Activated T-cell treated with anti-CD3 and anti-CD28 coated beads for 4 hours (primary cell): Measurements from ENCODE around the gene NARS2.
"Not testable (repeated sequence)": the region's sequence is repeated elsewhere in the genome, so short reads cannot be mapped to it uniquely, and the experiment has no call there.

Source experiments
- DNase-seq: peaks from one replicate; pipeline ENCODE4 v3.0.0-alpha.2; 2020

Gene NARS2

DNA sequence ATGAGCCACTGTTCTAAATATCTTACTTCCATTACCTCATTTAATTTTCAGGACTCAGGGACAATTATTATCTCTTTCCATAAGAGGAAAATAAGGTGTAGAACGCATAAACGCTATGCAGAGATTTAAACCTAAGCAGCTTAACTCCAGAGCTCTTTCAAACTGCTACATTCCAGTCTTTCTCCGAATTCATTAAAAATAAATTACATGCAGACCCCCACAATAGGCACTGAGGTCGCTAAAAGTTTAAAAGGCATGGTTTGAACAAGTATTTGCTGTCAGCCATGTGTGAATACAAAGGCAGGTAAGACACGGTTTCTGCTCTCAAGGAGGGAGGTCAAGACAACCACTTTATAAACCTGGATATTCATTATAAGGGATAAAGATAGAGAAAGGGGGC lies 983 bp downstream of the NARS2 start:
- DNase-seq: no peak

DNA sequence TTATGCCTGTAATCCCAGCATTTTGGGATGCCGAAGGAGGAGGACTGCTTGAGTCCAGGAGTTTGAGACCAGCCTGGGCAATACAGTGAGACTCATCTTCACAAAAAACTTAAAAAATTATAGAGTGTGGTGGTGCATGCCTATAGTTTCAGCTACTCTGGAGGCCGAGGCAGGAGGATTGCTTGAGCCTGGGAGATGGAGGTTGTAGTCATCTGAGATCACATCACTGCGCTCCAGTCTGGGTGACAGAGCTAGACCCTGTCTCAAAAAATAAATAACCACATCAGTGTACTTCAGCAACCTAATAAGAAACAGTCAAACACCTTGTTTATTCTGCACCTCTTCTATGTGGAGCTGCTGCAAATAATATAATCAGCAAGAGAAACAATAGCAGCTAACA lies 1.4 kb downstream of the NARS2 start:
- no peak for DNase-seq

DNA sequence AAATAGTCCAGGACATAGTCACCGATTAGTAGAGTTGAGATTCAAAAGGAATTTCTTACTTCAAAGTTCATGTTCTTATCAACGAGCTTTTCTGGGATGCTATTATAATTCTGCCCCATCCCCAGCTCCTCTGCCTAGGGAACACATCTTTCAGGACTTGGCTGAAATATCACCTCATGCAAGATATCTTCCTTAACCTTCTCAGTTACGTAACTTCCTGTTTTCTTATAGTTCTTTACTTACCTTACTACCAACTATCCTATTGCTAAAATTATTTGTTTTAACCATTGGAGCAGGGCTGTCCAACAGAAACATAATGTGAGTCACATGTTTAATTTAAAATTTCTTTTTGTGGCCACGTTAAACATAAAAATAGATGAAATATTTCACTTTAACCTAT lies 2.3 kb downstream of the NARS2 start:
- no peak for DNase-seq

DNA sequence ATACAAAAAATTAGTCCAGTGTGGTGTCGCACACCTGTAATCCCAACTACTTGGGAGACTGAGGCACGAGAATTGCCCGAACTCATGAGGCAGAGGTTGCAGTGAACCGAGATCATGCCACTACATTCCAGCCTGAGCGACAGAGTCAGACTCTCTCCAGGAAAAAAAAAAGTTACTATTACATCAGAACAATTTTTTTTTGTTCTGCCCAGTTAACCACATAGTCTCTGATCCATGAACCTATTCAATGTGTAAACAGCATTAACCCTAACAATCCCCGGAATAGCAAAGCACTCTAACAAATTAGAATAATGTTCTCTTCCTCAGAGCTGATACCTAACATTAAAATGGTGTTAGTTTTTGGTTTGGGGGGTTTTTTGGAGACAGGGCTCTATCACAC lies 4.6 kb downstream of the NARS2 start:
- no peak for DNase-seq

DNA sequence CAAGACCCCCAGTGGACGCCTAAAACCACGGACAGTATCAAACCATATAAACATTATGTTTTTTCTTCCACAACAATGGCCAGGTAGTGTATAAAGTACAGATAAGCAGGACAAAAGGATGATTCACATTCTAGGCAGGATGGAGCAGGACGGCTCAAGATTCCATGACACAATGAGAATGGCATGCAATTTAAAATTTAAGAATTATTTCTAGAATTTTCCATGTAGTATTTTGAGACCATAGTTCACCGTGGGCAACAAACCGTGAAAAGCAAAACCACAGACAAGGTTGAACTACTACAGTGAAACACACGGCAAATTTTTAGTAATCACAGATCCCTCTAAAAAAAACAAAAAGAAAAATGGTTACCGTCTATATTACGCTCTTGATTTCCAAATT lies 7.5 kb downstream of the NARS2 start:
- DNase-seq: no peak

DNA sequence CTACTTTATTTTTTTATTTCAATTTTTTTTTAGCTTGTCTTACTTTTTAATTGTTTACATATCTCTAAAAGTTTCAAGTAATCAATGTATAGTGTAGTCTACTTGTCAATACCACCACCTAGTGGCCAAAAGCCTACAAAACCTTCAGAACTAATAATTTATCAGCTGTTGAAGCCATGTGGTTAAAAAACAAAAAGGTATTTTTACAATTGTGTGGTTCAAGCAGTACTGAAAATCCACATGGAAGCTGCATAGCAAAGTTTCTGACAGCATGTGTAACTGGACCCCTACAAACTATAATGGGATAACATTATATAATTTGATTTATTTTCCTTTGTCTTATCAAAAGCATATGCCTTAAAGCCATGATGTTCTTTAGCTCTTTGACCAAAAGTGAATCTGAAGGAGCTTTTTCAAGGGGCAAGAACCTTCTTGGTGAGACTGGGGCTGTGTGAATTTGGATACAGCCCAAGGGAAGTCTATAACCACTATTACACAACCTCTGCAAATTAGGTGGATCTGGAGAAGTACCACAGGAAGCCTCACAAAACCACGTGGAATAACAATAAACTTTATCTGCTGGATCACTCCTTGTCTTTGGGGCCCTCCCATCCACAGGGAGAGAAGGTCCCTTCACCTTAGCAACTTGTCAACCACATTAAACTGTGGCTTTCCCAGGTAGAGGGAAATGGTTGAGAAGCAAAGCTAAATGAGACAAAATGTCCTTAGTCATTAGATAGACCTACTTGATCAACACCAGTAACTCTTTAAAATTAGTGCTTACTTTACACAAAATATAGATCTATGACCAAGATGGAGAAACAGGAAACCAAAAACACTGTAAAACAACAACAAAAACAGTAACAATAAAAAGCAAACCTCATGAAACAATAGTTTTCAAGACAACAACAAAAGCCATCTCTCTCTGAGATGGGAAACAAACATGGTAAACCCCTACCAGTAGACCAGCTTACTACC lies 9.9 kb downstream of the NARS2 start:
- DNase-seq: peak; percentile 37

DNA sequence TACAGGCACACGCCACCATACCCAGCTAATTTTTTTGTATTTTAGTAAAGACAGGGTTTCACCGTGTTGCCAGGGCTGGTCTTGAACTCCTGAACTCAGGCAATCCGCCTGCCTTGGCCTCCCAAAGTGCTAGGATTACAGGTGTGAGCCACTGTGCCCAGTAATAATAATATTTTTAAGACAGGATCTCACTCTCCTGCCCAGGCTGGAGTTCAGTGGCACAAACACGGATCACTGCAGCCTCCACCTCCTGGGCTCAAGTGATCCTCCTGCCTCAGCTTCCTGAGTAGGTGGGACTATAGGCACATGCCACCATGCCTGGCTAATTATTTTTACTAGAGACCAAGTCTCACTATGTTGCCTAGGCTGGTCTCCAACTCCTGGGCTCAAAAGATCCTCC lies 10.6 kb downstream of the NARS2 start:
- not testable (repeated sequence) for DNase-seq

DNA sequence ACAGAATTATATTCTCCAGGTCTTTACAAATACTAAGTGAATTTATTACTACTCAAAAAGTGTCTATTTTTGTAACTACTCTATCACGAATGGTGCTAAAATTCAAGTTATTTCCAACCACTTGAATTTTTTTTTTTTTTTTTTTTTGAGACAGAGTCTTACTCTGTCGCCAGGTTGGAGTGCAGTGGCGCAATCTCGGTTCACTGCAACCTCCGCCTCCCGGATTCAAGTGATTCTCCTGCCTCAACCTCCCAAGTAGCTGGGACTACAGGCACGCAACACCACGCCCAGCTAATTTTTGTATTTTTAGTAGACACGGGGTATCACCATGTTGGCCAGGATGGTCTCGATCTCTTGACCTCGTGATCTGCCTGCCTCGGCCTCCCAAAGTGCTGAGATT lies 11.6 kb downstream of the NARS2 start:
- not testable (repeated sequence) for DNase-seq

DNA sequence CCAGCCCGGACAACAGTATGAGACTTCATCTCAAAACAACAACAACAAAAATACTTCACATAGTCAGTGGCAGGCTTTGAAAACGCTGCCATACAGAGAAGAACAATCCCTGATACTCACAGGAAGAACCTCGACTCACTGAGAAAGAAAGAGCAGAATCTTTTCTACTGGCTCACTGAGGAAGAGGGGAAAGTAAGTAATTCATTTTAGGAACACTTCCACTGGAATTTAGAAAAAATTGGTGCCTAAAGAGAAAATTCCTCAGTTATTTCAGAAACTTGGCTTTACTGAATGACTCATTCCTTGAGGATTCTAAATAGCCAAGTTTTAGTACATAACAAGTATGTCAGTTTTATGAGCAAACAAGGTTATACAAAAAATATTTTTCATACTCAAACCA lies 12.3 kb downstream of the NARS2 start:
- DNase-seq: no peak

DNA sequence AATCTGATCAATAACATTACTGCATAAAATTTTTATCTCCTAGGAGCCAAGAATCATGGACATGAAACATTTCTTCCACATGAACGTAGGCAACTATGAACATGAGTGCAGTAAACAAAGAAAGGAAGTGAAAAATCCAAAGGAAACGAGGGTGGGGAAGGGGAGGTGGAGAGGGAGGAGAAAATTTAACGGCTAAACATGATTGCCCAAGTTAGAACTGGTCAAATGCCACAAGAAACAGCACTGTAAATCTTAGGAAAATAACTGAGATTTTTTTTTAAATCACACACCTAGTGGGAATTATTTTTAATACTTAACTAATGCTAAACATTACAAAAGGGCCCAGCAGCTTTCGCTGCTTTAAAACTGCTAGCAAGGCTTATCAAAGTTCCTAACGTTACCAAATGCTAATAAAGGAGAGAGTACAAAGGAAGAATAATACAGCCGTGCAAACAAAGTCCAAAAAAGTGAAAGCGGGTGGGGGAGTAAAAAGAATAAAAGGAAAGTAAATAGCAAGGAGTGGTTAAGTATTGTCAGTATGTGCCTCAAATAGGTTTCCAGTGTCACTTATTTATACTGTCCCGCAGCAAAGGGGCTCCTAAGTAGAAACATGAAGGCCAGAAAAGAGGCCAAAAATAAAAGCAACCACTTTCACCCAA lies 13.7 kb downstream of the NARS2 start:
- no peak for DNase-seq

DNA sequence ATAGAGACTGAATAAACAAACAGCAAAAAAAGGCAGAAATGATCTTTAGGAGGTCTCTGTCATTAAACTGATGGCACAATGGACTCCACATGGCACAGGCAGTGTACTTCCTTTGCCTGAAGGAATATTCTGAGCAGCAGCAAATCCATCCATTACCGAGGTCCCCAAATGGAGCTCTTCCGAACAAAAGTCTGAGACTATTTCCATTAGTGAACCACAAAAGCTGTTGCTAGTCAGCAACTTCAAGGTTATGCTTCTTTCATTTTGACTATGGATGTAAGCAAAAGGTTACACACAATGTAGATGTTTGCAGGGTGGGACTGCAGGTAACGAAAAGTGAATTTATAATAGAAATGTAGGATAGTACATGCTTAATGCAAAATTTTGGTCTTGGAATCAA lies 14.5 kb downstream of the NARS2 start:
- DNase-seq: no peak

DNA sequence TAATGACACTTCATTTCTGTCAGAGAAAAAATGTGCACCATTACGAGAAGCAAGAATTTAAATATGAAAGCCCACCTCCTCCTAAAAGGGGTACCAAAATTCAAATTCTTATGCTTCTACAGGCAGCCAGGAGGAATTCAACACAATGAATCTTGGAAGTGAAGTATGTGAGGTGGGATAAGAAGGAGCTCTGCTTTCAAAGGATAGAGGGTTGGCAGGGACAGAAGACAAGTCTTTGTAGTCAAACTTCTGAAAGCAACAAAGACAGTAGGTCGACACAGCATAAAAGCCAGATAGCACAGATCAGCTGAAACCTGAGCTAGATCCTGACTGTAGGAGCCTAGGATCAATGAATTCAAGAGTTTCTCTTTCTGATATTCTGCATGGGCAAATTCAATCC lies 17.4 kb downstream of the NARS2 start:
- DNase-seq: no peak

DNA sequence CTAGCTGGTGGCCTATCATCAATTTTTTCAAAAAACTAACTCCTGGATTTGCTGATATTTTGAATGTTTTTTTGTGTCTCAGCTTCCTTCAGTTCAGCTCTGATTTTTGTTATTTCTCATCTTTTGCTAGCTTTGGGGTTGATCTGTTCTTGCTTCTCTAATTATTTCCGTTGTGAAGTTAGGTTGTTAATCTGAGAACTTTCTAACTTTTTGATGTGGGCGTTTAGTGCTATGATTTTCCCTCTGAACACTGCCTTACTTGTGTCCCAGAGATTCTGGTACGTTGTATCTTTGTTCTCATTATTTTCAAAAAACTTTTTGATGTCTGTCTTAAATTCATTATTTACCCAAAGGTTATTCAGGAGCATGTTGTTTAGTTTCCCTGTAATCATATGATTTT lies 19.1 kb downstream of the NARS2 start:
- no peak for DNase-seq

DNA sequence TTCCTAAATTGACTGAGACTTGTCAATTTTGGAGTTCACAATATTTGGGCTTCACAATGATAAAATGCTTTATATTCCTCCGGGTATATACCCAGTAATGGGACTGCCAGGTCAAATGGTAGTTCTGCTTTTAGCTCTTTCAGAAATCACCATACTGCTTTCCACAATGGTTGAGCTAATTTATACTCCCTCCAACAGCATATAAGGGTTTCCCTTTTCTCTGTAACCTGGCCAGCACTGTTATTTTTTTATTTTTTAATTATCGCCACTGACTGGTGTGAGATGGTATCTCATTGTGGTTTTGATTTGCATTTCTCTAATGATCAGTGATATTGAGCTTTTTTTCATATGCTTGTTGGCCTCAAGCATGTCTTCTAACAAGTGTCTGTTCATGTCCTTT lies 21.8 kb downstream of the NARS2 start:
- DNase-seq: no peak

DNA sequence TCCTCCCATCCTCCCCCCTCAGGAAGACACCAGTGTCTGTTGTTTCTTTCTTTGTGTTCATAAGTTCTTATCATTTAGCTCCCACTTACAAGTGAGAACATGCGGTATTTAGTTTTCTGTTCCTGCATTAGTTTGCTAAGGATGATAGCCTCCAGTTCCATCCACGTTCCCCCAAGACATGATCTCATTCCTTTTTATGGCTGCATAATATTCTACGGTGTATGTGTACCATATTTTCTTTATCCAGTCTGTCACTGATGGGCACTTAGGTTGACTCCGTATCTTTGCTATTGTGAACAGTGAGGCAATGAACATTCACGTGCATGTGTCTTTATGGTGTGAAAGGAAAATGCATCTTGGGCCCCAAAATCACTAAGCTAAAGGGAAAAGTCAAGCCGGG lies 22.5 kb downstream of the NARS2 start:
- DNase-seq: not testable (repeated sequence)

DNA sequence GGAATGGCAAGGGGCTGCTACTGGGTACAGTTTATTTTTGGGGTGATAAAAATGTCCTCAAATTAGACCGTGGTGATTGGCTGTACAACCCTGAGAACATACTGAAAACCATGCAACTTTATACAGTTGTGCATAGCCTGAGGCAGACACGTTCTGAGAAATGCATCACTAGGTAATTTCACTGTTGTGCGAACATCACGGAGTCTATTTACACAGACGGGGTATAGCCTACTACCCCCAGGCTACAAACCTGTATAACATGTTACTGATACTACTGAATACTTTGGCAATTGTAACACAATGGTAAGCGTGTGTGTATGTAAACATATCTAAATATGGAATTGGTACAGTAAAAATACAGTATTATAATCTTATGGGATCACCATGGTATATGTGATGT lies 23.6 kb downstream of the NARS2 start:
- DNase-seq: no peak

DNA sequence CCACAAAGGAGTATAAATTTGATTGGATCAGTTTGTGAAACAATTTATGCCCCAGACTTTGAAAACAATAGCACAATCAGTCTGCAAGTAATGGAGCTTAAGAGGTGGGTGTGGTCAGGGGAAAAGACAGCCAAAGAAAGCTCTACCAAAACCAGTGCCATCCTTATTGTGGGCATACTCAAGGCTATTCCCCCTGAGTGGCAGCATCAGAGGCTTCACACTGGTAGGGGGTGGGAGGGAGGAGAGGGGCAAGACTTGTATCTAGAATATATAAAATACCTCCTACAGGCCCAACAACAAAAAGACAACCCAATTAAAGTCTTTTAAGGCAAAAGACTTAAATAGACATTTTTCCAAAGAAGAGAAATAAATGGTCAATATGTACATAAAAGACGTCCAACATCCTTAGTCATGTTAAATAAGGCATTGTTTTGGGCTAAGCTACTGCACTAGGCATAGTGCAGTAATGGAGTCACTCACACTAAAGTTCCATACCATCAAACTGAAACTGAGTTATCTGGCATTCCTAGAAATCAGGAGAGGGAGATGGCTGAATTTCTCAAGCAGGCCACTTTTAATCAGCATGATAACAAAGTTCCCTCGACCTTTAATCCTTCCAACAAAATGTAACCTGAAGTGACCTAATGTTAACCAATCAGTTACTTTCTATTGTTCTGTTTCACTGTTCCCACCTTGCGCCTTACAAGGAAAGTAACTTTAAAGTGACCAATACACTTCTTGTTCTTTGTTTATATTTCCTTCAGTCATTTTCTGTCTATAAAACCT lies 24.8 kb downstream of the NARS2 start:
- DNase-seq: no peak

DNA sequence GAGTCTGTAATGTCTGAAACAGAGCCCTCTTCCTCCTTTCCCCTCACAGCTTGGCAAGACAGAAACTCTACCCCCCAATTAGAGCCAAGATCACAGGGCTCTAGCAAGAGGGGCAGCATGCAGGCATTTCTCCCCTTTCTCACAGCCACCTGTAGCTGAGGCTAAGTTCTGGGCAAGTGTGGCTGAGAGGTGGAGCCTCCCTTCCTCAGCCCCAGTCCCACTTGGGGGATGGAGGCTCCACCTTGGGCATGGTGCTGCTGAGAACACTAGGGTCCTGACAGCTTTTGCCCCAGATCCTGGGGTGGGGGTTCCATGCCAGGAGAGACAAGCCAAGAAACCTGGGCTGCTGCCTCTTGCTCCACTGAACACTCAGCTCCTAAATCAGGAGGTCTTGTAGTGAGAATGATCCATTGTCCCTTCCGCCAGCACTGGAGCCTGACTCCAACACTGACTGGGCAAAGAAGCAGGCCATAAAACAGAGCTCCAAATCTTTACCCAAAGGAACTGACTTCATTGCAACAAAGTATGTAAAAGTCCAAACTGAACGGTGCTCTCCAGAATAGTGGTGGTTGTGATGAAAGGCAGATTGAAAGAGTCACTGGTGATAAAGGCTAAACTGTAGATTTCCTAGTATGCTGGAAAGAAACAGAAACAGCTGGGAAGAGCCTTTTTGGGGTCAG lies 25.6 kb downstream of the NARS2 start:
- no peak for DNase-seq

DNA sequence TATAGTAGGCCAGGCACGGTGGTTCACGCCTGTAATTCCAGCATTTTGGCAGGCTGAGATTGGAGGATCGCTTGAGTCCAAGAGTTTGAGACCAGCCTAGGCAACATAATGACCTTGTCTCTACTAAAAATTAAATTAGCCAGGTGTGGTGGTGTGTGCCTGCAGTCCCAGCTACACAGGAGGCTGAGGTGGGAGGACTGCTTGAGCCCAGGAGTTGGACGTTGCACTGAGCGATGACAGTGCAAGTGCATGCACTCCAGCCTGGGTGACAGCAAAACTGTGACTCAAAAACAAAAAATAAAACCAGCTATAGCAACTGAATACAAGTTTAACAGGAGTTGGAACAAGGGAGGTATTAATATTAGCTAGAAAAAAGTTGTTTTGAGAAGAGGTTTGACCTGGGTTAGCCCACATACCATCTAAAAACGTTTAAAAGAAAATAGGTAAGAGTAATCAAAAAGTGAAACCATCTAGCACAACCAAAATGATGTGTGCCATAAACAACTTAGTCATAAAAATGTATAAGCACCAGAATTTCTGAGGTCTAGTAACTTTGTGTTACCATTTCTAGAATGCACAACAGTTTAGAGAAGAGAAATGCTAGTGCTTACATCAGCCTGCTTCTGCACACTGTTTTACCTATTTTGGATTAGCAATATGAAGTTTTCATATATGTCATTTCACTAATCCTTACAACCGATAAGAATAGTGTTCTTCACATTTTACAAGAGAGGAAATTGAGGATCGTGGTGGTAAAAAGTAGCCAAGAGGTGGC lies 26.5 kb downstream of the NARS2 start:
- no peak for DNase-seq

DNA sequence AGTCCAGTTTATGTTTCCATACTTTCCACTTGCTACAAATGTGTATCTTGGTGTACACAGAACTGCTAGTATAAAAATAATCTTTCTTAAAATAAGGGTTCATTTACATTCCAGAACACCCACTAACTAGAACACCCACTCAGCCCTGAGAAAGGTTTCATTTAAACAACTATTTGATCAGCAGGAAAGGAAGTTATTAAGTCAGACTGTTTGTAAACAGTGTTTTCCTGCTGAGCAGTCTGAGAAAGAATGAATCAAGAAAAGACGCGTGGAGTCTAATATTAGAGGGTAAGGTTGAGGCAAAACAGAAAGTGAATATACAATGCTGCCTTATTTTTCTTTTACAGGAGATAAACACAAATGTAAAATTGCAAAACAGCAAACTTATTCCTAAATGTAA lies 32.7 kb downstream of the NARS2 start:
- DNase-seq: no peak

DNA sequence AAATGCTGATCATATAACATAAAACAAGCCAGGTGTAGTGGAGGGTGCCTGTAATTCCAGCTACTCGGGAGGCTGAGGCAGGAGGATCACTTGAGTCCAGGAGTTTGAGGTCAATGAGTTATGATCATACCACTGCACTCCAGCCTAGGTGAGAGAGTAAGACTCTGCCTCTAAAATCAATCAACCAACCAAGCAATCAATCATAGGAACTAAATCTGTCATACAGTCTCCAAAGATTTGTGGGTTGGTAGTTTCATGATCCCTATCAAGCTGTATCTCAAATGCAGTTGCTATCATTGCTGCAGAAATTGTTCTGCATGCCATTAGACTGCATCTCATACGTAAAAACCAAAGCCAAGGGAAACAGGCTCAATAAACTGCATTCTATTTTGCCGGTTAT lies 33.1 kb downstream of the NARS2 start:
- DNase-seq: no peak

DNA sequence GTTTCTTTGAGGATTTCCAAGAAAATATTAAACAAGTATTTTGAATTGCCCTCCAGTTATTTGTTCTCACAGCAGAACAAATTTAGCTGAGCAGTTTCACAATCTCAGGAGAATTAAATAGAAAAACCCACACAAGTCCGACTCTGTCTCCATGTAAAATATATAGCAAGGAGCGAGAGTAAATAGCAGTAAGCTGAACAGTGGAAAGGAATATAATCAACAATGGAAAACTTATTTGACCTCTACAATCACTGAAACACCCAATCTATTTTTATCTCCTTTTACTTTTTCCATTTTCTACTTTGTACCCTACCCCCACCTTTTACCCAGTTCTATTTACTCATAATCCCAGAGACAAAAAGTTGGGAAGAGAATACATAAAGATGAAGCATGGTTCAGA lies 34.4 kb downstream of the NARS2 start:
- DNase-seq: no peak
